GM10266 (cell line): ENCODE results near the gene HPCA.

Experiments
- DNase-seq: peaks from one replicate; pipeline ENCODE4 v3.0.0; 2012; ENCODE audit errors: extremely low spot score
- CTCF ChIP-seq: IDR thresholded peaks from 2 replicates; pipeline ENCODE4 v1.5.1; 2012; ENCODE audit warnings: mild to moderate bottlenecking, low read depth; ENCODE audit not compliant: control insufficient read depth, insufficient read depth; ENCODE audit errors: missing control alignments

HPCA gene

GRCh38 chr1:32860566-32860965 lies 25.7 kb upstream of the HPCA start:
- no peak for TF ChIP-seq CTCF

GRCh38 chr1:32861904-32862695 lies 24.2 kb upstream of the HPCA start:
- no peak for DNase-seq
- no peak for TF ChIP-seq CTCF

More at GRCh38 chr1:32860566-32860965, 25.7 kb upstream of the HPCA start:
- DNase-seq, result no peak

GRCh38 chr1:32863218-32863880 lies 22.9 kb upstream of the HPCA start:
- no peak for TF ChIP-seq CTCF
- DNase-seq, result no peak

GRCh38 chr1:32863881-32864245 lies 22.4 kb upstream of the HPCA start:
- DNase-seq, result no peak
- TF ChIP-seq CTCF, result no peak

- no peak for DNase-seq
- no peak for TF ChIP-seq CTCF
Observed at GRCh38 chr1:32864375-32865019, 21.8 kb upstream of the HPCA start.

- no peak for DNase-seq
Observed at GRCh38 chr1:32865639-32866405, 20.5 kb upstream of the HPCA start.

More at GRCh38 chr1:32865639-32866405, 20.5 kb upstream of the HPCA start:
- no peak for TF ChIP-seq CTCF
